NT2/D1 (cell line): Measurements from ENCODE around the gene TSEN34.

Experiments
- SUZ12 ChIP-seq: IDR thresholded peaks from 2 replicates; pipeline ENCODE4 v1.6.1; 2011; ENCODE audit not compliant: insufficient read length, insufficient read depth; ENCODE audit errors: extremely low read depth
- YY1 ChIP-seq: IDR thresholded peaks from 2 replicates; pipeline ENCODE4 v1.6.1; 2011; ENCODE audit not compliant: insufficient read length, insufficient read depth
- ZNF274 ChIP-seq: IDR thresholded peaks from 2 replicates; pipeline ENCODE4 v1.6.1; 2011; ENCODE audit warnings: mild to moderate bottlenecking, low read depth, low read length

DNA sequence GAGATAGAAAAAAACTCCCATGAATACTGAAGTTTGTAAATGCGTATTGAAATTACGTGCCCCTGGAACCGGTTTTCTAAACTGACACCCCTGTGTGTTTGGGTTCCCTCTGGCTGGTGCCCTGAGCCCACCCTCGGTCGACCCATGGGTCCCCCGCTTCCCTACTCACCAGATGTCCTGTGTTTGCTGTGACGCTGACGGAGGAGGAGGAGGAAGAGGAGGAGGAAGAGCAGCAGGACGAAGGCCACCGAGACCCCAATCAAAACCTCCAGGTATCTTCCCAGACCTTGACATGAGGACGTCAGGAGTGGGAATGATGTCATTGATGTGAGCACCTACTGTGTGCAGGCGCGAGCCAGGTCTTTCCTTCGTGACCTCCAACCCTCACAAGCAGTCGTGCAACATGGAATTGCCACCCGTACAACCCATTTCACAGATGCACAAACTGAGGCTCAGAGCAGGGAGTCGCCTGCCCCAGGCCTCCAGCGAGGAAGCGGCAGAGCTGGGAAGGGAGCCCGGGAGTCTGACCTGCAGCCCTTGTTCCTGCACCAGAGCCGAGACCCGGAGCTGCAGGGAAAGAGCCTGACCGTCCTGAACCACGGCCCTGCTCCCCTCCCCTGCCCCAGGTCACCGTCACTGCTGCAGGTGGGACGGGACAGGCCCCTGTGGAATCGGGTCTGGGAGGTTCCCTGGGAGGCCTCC is 28.0 kb downstream of the TSEN34 start:
- TF ChIP-seq YY1 (no peak), SUZ12 (no peak), ZNF274 (no peak)
